Omental fat pad (tissue), 4 donors: ENCODE measurements around the gene CCN5. TPM values are rescaled to one million over a fixed set of nuclear protein-coding genes. Genes with fewer than 3 reads are reported as not detected.

Experiments
- ATAC-seq: fragments of 150-250 bp; one replicate; pipeline ENCODE4 v1.9.1; 2016; ENCODE audit warnings: mild to moderate bottlenecking, moderate library complexity; ENCODE audit not compliant: low FRiP score
- DNase-seq: peaks from one replicate; pipeline ENCODE4 v3.0.0-alpha.2; 2019; ENCODE audit warnings: low spot score
- CTCF ChIP-seq, 3 donors: fragments of 450-650 bp; IDR thresholded peaks; one replicate each; pipeline ENCODE4 v1.5.1; 2016 to 2017; ENCODE audit warnings: antibody characterized with exemption in 3 of 3, mild to moderate bottlenecking in 3 of 3, moderate library complexity in 2 of 3
- total RNA-seq, 4 donors: library from RNA; depleted of rRNA; stranded (reverse); fragments of >200 nt; gene quantifications; one replicate each; pipeline ENCODE4 v1.1.0, GENCODE V29; 2016

Gene CCN5
- total RNA-seq, 4 donors from 2014 or later, result 25.9 to 81.7 (median 61.3) TPM

- DNase-seq, result no peak
- ATAC-seq, result no peak
- no peak for TF ChIP-seq CTCF (IDR thresholded peaks at IDR 0.05)
Measured at GRCh38 chr20:44703183-44703925, 11.8 kb upstream of the CCN5 start.

DNA sequence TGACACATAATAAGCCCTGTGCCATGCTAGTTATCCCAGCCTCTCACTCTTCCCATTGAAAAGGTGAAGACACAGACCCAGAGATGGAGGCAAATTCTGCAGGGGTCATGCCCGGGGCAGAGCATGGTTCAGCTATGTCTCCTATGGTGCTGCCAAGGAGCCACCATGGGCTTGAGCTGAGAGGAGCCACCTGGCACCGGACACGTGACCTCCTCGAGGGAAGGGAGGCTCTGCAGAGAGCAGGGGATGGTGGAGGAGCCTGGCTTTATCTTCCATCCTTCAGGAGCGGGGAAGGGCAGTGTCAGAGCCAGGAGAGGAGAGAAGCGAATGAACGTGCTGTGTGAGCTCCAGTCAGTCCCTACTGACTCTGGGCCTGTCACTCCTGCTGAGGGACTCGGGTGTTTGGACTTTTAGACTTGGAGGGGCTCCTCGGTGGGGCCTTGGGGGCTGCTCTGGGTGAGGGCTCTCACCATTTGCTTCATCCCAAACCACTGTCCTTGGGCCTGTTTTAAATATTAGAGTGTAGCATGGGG, 11.1 kb upstream of the CCN5 start:
- TF ChIP-seq CTCF (IDR thresholded peaks at IDR 0.05), result no peak
- DNase-seq, result no peak
- no peak for ATAC-seq

DNA sequence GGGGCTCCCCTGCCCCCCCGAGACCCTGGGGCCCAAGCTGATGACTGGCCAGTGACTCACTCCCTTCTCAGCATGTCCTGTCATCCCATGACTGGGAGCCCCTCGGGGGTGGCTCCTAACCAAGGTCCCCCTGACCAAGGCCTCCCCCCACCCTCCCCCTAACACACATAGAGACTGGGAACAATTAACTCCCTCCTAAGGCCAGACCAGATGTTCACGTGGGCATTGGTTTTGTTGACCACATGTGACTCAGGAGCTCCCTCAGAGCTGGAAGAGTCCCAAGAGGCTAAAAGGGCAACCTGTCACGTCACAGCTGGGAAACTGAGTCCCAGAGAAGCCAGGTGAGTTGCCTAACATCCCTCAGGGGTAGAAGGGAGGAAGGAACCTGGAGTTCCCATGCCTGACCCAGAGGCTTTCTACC, 10.6 kb upstream of the CCN5 start:
- ATAC-seq (no peak), DNase-seq (no peak)
- TF ChIP-seq CTCF (IDR thresholded peaks at IDR 0.05), result no peak

DNA sequence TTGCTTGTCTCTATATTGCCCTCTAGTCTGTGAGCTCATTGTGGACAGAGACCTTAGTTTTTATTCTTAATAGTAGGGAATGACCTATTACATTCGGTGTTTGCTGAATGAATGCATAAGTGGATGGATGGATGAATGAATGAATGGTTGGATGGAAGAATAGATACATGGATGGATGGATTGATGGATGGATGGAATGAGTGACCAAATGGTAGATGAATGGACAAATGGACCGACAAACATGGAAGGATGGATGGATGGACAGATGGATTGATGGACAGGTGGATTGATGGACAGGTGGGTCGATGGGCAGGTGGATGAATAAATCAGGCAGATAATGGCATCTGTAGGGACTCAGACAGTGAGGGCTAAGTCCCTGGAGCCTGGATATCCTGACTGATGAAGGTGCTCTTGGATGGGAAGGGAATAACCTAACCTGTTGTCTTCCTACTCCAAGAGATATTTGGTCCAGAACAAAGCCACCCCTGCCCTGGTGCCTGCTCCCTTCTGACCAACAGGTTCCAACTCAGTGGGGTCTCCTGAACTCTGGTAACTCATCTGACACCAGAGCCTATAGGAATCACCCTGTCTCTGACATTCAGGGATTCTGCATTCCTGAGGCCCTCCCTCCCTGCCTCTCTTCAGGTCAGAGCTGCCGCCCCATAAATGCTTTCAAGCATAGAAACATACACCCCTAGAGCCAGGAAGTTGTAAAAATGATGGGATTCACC, 9.6 kb upstream of the CCN5 start:
- ATAC-seq, result no peak
- no peak for DNase-seq
- no peak for TF ChIP-seq CTCF (IDR thresholded peaks at IDR 0.05)

DNA sequence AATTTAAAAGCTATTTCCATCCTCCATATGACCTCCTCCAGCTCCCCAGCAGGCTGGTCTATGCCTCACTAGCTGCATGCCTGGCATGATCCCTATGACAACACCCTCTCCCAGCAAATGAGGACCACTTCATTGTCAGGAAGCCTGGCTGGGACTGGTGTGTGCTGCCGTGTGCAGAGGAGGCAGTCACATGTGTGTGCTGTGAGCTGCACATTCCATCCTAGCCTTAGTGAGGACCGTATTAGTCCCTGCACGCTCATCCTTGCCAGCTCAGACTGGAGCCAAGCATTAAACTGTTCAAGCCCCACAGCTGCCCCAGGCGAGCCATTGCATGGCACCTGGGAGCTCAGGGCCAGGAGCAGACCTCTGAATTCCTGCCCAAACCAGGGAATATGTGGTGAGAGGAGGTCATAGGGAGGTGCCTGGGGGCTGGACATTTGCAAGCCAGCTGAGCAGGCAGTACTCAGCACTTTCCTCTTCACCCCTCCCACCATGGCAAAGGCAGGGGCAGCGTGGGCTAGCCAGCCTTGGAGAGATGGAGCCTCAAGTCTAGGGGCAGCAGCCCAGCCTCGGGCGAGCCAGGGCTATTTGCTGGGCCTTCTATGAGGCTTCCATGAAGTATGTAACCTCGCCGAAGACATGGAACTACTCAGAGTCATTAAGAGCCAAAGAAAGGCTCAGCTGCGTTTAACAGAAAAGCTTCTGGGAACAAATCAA, 8.7 kb upstream of the CCN5 start:
- TF ChIP-seq CTCF (IDR thresholded peaks at IDR 0.05), result no peak
- ATAC-seq, result no peak
- DNase-seq, result no peak

- no peak for TF ChIP-seq CTCF (IDR thresholded peaks at IDR 0.05)
- DNase-seq, result no peak
- no peak for ATAC-seq
Measured at GRCh38 chr20:44707018-44707579, 8.1 kb upstream of the CCN5 start.
